Measurements from ENCODE around the gene XRCC1.
"Not testable (repeated sequence)": the region's sequence is repeated elsewhere in the genome, so short reads cannot be mapped to it uniquely, and the experiment has no call there.

Gene XRCC1

DNA sequence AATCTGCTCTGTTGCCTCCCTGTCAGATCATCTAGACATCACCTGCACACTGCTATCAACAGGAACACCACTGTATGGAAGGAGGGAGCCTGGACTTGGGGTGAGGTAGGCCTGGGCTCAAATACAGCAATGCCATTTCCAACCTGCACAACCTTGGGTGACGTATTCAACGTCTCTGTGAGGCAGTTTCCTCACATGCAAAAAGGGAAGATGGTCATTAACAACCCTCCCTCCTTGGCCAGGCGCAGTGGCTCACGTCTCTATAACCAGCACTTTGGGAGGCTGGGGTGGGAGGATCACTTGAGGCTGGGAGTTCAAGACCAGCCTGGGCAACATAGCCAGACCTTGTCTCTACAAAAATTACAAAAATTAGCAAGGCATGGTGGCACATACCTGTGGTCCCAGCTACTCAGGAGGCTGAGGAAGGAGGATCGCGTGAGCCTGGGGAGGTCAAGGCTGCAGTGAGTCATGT, 13.1 kb downstream of the XRCC1 start:
- H3K9ac ChIP-seq (ENCODE audit: low read length): no peak overlapping the region

DNA sequence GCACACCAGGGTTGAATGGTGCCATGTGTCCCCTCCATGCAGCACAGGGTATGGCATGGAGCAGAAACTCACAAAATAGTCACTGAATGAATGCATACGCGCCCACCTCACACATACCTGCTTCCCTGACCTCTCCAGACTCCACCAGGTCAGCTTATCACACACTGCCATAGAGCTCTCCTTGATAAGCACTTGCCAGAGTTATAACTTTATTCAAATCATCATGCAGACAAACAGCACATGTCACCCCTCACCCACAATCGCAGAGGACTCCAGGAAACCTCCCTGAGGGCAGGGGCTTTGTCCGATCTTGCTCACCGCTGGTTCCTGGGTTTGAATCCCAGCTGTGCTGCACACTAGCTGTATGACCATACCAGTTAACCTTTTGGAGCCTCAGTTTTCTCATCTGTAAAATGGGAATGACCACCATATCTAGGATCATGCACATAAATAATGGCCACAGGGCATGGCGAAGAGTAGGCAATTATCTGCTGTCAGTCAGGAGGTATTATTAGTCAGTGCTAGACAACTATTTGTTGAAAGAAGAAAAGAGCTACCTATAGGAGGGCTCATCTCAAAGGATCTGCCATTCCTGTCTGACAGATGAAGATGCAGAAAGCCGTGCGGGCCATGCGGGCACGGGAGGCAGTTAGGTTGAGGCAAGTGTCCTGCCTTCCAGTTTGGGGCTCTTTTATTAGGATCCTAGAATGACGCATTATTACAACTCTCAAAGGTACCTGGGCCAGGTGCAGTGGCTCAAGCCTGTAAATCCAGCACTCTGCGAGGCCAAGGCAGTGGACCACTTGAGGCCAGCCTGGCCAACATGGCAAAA, 14.0 kb downstream of the XRCC1 start:
- no peak overlapping the region for H3K4me3 ChIP-seq (ENCODE audit: low read length)
- H3K27me3 ChIP-seq (ENCODE audit: control insufficient read depth, insufficient read depth, low read length): no peaks in the 10 kb centered on the region
- H3K36me3 ChIP-seq (ENCODE audit: control insufficient read depth, insufficient read depth, low read length): peaks cover 8% of the 10 kb centered on the region
- H3K4me1 ChIP-seq (ENCODE audit: control insufficient read depth, insufficient read depth, low read length): no peaks in the 10 kb centered on the region
- no peak overlapping the region for H3K9ac ChIP-seq (ENCODE audit: low read length)
- H3K9me3 ChIP-seq (ENCODE audit: control insufficient read depth, low read length): no peaks in the 10 kb centered on the region

More for the DNA sequence above, 13.1 kb downstream of the XRCC1 start:
- Histone ChIP-seq H3K4me3 (ENCODE audit: low read length) (no peak overlapping the region), H3K4me1 (ENCODE audit: control insufficient read depth, insufficient read depth, low read length) (no peaks in the 10 kb centered on the region), H3K9me3 (ENCODE audit: control insufficient read depth, low read length) (no peaks in the 10 kb centered on the region), H3K36me3 (ENCODE audit: control insufficient read depth, insufficient read depth, low read length) (peaks cover 8% of the 10 kb centered on the region), H3K27me3 (ENCODE audit: control insufficient read depth, insufficient read depth, low read length) (no peaks in the 10 kb centered on the region)

DNA sequence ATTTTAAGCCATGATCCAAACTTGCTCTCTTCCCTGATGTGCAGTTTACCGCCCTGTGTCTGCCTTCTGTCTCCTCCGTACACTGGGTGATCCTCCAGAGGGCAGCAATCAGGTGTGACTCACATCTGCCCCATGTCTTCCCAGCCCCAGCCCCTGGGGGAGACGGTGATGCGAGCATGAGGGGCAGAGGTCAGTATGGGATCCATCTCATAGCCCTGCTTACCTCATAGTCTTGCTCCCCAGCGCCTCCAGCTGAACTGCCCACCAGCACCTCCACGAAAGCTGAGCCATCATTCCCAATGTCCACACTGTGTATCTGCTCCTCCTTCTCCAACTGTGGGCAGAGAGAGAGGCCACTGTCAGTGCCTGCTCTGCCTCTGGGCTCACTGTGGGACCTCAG, 14.6 kb downstream of the XRCC1 start:
- no peaks in the 10 kb centered on the region for H3K9me3 ChIP-seq (ENCODE audit: control insufficient read depth, low read length)
- no peaks in the 10 kb centered on the region for H3K4me1 ChIP-seq (ENCODE audit: control insufficient read depth, insufficient read depth, low read length)
- H3K36me3 ChIP-seq (ENCODE audit: control insufficient read depth, insufficient read depth, low read length): peaks cover 8% of the 10 kb centered on the region
- no peak overlapping the region for H3K4me3 ChIP-seq (ENCODE audit: low read length)
- no peaks in the 10 kb centered on the region for H3K27me3 ChIP-seq (ENCODE audit: control insufficient read depth, insufficient read depth, low read length)
- H3K9ac ChIP-seq (ENCODE audit: low read length): no peak overlapping the region

DNA sequence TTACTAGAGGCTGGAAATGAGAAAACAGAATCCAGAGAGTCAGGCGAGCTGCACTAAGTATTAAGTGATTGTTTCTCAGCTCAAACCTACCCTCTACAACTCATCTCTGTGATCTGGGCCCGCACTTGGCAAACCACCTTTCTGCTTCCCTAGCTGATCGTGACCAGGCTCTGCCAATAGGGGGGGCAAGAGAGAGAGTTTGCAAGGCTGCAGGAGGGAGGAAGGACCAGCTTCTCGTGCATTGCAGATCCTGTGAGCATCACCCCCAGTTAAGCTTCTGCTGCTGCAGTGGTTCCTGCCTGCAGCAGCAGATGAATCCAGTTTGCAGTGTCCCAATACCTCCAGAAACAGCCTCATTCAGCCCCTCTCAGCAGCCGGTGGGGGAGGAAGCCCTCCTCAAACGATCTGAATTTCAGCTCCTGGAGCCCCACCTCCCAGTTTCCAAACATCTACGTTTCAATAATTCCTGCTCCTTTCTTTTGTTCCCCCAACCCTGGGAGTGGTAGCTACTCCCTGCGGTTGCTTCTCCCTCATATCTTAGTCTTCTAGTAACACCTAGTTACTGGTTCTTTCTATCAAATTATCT, 20.0 kb downstream of the XRCC1 start:
- Histone ChIP-seq H3K4me3 (ENCODE audit: low read length) (no peak overlapping the region), H3K27me3 (ENCODE audit: control insufficient read depth, insufficient read depth, low read length) (no peaks in the 10 kb centered on the region), H3K4me1 (ENCODE audit: control insufficient read depth, insufficient read depth, low read length) (no peaks in the 10 kb centered on the region), H3K9ac (ENCODE audit: low read length) (no peak overlapping the region), H3K9me3 (ENCODE audit: control insufficient read depth, low read length) (no peaks in the 10 kb centered on the region), H3K36me3 (ENCODE audit: control insufficient read depth, insufficient read depth, low read length) (peaks cover 14% of the 10 kb centered on the region)

DNA sequence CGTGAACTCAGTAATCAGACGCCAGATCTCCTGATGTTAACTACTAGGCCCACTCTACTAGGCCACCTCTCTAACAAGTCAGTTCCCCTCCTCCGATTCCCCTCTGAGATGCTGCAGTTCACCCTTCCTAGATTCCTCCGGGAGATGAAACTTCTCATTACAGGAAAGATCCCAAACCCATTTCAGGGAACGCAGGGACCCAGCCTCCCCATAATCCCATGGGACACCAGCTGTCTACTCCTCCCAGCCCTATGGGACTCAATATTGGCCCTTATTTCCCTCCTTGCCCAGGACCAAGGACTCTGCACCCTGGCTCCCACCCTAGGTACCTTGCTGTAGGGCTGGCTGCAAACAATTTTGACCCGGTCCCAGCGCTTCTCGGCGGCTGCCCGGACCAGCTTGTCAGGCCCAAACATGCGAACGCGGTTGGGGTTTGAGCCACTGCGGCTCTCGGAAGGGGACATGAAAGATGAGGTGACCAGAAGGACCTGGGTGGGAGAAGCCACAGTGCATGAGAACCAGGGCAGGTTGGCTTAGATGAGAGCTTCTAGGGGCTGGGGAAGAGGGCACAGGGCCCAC, 20.9 kb downstream of the XRCC1 start:
- Histone ChIP-seq H3K4me3 (ENCODE audit: low read length) (no peak overlapping the region), H3K9me3 (ENCODE audit: control insufficient read depth, low read length) (no peaks in the 10 kb centered on the region), H3K36me3 (ENCODE audit: control insufficient read depth, insufficient read depth, low read length) (peaks cover 14% of the 10 kb centered on the region), H3K4me1 (ENCODE audit: control insufficient read depth, insufficient read depth, low read length) (no peaks in the 10 kb centered on the region), H3K27me3 (ENCODE audit: control insufficient read depth, insufficient read depth, low read length) (no peaks in the 10 kb centered on the region), H3K9ac (ENCODE audit: low read length) (no peak overlapping the region)

DNA sequence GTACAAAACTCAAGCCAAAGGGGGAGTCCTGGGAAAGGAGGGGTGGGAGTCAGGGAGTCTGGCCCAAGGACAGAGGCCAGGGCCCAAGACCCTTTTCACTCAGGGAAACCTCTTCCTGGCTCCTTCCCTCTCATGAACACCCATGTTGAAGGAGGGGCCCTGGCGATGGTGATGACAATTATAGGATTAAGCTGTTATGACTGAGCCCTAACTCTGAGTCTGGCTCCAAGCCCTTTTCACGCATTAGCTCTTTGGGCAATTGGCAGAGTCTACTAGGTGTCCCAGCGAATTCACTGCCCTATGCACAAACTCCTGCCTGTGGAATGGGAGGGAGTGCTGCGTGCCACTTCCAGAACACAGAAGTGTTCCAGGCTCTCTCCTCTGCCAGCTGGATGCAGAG, 21.7 kb downstream of the XRCC1 start:
- no peaks in the 10 kb centered on the region for H3K4me1 ChIP-seq (ENCODE audit: control insufficient read depth, insufficient read depth, low read length)
- H3K9ac ChIP-seq (ENCODE audit: low read length): no peak overlapping the region
- H3K27me3 ChIP-seq (ENCODE audit: control insufficient read depth, insufficient read depth, low read length): no peaks in the 10 kb centered on the region
- peaks cover 14% of the 10 kb centered on the region for H3K36me3 ChIP-seq (ENCODE audit: control insufficient read depth, insufficient read depth, low read length)
- H3K4me3 ChIP-seq (ENCODE audit: low read length): no peak overlapping the region
- no peaks in the 10 kb centered on the region for H3K9me3 ChIP-seq (ENCODE audit: control insufficient read depth, low read length)

DNA sequence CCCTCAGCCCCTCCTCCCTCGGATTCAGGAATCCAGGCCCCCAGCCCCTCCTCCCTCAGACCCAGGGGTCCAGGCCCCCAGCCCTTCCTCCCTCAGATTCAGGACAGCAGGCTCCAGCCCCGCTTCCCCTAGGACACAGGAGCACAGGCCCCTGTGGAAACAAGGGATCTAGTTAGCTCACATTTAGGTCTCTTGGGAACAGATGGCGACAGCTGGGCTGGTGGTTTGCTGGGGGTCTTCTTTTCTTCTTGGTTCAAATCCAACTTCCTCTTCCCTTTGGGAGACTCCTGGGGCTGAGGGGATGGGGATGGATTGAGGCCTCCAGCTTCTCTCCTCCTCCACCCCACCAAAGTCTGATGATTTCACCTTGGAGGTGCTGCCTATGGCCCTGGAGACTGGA, 22.7 kb downstream of the XRCC1 start:
- Histone ChIP-seq H3K27me3 (ENCODE audit: control insufficient read depth, insufficient read depth, low read length) (no peaks in the 10 kb centered on the region), H3K36me3 (ENCODE audit: control insufficient read depth, insufficient read depth, low read length) (peaks cover 14% of the 10 kb centered on the region), H3K4me1 (ENCODE audit: control insufficient read depth, insufficient read depth, low read length) (no peaks in the 10 kb centered on the region), H3K9me3 (ENCODE audit: control insufficient read depth, low read length) (no peaks in the 10 kb centered on the region), H3K4me3 (ENCODE audit: low read length) (no peak overlapping the region), H3K9ac (ENCODE audit: low read length) (no peak overlapping the region)

DNA sequence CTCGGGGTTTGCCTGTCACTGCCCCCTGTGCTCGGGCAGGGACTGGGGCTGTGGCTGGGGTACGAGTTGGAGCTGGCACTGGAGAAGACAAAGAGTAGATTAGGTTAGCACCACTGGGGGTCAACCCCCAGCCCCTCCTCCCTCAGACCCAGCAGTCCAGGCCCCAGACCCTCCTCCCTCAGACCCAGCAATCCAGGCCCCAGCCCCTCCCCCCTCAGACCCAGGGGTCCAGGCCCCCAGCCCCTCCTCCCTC, 23.2 kb downstream of the XRCC1 start:
- H3K9ac ChIP-seq (ENCODE audit: low read length): no peak overlapping the region
- H3K36me3 ChIP-seq (ENCODE audit: control insufficient read depth, insufficient read depth, low read length): peaks cover 14% of the 10 kb centered on the region
- no peaks in the 10 kb centered on the region for H3K27me3 ChIP-seq (ENCODE audit: control insufficient read depth, insufficient read depth, low read length)
- H3K4me1 ChIP-seq (ENCODE audit: control insufficient read depth, insufficient read depth, low read length): no peaks in the 10 kb centered on the region
- H3K4me3 ChIP-seq (ENCODE audit: low read length): no peak overlapping the region
- no peaks in the 10 kb centered on the region for H3K9me3 ChIP-seq (ENCODE audit: control insufficient read depth, low read length)

DNA sequence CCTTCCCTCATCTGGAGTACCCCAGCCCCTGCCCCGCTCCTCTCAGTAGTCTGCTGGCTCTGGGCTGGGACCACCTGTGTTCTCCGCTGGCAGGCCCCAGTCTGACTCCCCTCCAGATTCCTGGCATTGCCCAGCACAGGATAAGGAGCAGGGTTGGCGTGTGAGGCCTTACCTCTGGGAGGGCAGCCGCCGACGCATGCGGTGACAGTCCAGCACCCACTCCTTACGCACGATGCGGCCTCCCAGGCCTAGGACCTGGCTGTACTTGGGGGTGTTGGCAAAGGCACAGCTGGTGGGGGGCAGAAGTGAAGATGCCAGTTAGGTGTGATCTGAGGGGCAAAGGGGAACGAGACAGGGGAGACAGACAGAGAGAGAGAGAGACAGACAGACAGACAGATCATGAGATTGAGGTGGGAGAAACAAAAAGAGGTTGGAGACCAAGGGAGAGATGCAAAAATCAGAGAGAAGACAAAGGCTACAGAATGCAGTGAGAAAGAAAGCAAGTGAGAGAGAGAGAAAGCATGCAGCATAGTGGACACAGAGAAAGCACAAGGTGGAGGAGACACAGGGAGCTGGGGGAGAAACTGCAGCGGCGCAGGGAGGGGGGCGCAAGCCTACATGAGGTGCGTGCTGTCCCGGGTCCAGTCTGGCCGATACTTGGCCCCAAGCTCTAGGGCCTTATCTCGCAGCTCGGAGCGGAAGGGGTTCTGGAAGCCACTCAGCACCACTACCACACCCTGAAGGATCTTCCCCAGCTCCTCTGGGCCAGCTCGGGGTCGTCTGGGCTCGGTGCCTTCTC, 23.7 kb downstream of the XRCC1 start:
- Histone ChIP-seq H3K9ac (ENCODE audit: low read length) (no peak overlapping the region), H3K4me1 (ENCODE audit: control insufficient read depth, insufficient read depth, low read length) (no peaks in the 10 kb centered on the region), H3K4me3 (ENCODE audit: low read length) (no peak overlapping the region), H3K27me3 (ENCODE audit: control insufficient read depth, insufficient read depth, low read length) (no peaks in the 10 kb centered on the region), H3K9me3 (ENCODE audit: control insufficient read depth, low read length) (no peaks in the 10 kb centered on the region), H3K36me3 (ENCODE audit: control insufficient read depth, insufficient read depth, low read length) (peaks cover 14% of the 10 kb centered on the region)

DNA sequence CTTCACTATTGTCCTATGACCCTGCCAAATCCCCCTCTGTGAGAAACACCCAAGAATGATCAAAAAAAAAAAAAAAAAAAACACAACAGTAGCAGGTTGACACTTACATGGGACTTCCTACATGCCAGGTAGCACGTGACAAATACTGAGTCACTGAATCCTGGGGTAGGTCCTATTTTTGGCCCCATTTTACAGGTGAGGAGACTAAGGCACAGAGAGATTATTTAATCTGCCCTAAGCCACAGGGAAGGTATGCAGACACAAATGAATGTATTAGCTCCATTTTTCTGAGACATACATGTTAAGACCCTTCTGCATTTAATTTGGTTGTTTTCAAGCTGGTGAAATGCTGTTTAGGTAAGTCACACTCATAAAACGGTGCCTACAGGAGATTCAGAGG, 26.6 kb downstream of the XRCC1 start:
- H3K36me3 ChIP-seq (ENCODE audit: control insufficient read depth, insufficient read depth, low read length): peaks cover 7% of the 10 kb centered on the region
- no peak overlapping the region for H3K4me3 ChIP-seq (ENCODE audit: low read length)
- H3K9me3 ChIP-seq (ENCODE audit: control insufficient read depth, low read length): no peaks in the 10 kb centered on the region
- no peaks in the 10 kb centered on the region for H3K27me3 ChIP-seq (ENCODE audit: control insufficient read depth, insufficient read depth, low read length)
- no peak overlapping the region for H3K9ac ChIP-seq (ENCODE audit: low read length)
- H3K4me1 ChIP-seq (ENCODE audit: control insufficient read depth, insufficient read depth, low read length): no peaks in the 10 kb centered on the region

DNA sequence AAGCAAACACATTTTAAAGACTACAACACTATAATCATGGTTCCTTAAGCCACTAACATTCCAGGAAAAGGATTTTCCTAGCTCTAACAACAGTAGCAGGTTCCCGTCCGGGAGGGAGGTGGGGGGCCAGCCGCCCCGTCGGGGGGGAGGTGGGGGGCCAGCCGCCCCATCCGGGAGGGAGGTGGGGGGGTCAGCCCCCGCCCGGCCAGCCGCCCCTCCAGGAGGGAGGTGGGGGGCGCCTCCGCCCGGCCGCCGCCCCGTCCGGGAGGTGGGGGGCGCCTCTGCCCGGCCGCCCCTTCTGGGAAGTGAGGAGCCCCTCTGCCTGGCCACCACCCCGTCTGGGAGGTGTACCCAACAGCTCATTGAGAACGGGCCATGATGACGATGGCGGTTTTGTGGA, 27.4 kb downstream of the XRCC1 start:
- not testable (repeated sequence) for H3K9me3 ChIP-seq (ENCODE audit: control insufficient read depth, low read length); H3K36me3 ChIP-seq (ENCODE audit: control insufficient read depth, insufficient read depth, low read length); H3K4me1 ChIP-seq (ENCODE audit: control insufficient read depth, insufficient read depth, low read length); H3K27me3 ChIP-seq (ENCODE audit: control insufficient read depth, insufficient read depth, low read length); H3K4me3 ChIP-seq (ENCODE audit: low read length); H3K9ac ChIP-seq (ENCODE audit: low read length)

DNA sequence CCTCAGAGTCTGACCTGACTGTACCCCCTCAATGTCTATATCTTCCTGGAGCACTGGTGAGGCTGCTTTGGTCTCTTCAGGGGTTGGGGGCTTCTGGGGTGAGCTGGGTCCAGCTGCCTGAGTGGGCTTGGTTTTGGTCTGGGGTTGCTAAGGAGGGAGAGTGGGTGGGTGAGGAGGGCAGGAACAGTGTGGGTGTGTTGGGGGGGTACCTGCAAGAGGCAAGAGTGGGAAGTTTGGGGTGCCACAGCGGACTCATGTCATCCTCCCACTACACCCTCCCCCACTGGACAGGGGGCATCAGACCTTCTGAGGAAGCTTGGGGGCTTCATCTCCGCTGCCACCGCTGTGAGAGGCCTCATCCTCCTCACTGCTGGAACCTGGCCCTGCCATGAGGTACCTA, 28.7 kb downstream of the XRCC1 start:
- Histone ChIP-seq H3K9me3 (ENCODE audit: control insufficient read depth, low read length) (no peaks in the 10 kb centered on the region), H3K36me3 (ENCODE audit: control insufficient read depth, insufficient read depth, low read length) (peaks cover 1% of the 10 kb centered on the region)

More for the DNA sequence above, 28.7 kb downstream of the XRCC1 start:
- Histone ChIP-seq H3K4me3 (ENCODE audit: low read length) (no peak overlapping the region), H3K4me1 (ENCODE audit: control insufficient read depth, insufficient read depth, low read length) (no peaks in the 10 kb centered on the region), H3K9ac (ENCODE audit: low read length) (no peak overlapping the region), H3K27me3 (ENCODE audit: control insufficient read depth, insufficient read depth, low read length) (no peaks in the 10 kb centered on the region)

All from mucosa of stomach (tissue), 1 donor.